PC-3 (cell line): ENCODE measurements around the gene NXPE4.

Experiments
- EZH2 ChIP-seq: fragments of 300-600 bp; sonication (generic); IDR thresholded peaks from one replicate; pipeline ENCODE4 v1.6.1; 2017; ENCODE audit warnings: antibody characterized with exemption, mild to moderate bottlenecking, low read length; ENCODE audit not compliant: unreplicated experiment
- EZH2phosphoT487 ChIP-seq: fragments of 300-600 bp; sonication (generic); IDR thresholded peaks from 2 replicates; pipeline ENCODE4 v1.6.1; 2018; ENCODE audit warnings: mild to moderate bottlenecking, antibody characterized with exemption, low read length, borderline replicate concordance
- TF ChIP-seq, protein P1 (sequence below): fragments of 300-600 bp; sonication (generic); conservative IDR thresholded peaks from 2 replicates; pipeline ENCODE4 v1.5.1; 2017; ENCODE audit warnings: antibody characterized with exemption, low read depth, mild to moderate bottlenecking, low read length

DNA sequence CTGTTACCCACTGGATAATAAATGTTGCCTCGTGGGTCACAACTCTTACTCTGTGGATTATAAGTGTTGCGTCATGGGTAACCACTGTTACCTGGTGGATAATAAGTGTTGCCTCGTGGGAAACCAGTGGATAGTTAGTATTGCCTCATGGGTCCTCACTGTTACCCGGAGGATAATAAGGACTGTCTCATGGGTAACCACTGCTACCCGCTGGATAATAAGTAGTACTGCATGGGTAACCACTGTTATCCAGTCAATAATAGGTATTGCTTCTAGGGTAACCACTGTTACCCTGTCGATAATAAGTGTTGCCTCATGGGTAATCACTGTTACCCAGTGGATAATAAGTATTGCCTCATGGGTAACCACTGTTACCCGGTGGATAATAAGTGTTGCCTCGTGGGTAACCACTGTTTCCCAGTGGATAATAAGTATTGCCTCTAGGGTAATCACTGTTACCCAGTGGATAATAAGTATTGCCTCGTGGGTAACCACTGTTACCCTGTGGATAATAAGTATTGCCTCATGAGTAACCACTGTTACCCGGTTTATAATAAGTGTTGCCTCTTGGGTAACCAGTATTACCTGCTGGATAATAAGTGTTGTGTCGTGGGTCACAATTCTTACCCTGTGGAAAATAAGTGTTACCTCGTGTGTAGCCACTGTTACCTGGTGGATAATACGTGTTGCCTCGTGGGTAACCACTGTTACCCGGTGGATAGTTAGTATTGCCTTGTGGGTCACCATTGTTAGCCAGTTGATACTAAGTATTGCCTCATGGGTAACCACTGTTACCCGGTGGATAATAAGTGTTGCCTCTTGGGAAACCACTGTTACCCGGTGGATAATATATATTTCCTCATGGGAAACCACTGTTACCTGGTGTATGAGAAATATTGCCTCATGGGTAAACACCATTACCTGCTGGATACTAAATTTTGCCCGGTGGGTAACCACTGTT, 15.7 kb upstream of the NXPE4 start:
- TF ChIP-seq, protein P1, sequence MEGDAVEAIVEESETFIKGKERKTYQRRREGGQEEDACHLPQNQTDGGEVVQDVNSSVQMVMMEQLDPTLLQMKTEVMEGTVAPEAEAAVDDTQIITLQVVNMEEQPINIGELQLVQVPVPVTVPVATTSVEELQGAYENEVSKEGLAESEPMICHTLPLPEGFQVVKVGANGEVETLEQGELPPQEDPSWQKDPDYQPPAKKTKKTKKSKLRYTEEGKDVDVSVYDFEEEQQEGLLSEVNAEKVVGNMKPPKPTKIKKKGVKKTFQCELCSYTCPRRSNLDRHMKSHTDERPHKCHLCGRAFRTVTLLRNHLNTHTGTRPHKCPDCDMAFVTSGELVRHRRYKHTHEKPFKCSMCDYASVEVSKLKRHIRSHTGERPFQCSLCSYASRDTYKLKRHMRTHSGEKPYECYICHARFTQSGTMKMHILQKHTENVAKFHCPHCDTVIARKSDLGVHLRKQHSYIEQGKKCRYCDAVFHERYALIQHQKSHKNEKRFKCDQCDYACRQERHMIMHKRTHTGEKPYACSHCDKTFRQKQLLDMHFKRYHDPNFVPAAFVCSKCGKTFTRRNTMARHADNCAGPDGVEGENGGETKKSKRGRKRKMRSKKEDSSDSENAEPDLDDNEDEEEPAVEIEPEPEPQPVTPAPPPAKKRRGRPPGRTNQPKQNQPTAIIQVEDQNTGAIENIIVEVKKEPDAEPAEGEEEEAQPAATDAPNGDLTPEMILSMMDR, result peak; percentile 38; the same call in 1 of the 2 replicates
- no peak for TF ChIP-seq EZH2
- TF ChIP-seq EZH2phosphoT487, result no peak
